ENCODE data around the gene TMTC2.
"Not testable (repeated sequence)": the region's sequence is repeated elsewhere in the genome, so short reads cannot be mapped to it uniquely, and the experiment has no call there.

The TMTC2 gene

GRCh38 chr12:83097643-83098342 lies 411.1 kb downstream of the TMTC2 start:
- Histone ChIP-seq H3K4me3 (ENCODE audit: insufficient read depth, low read depth, low read length, poor library complexity, severe bottlenecking) (no peak overlapping the region), H3K27ac (ENCODE audit: insufficient read depth, low read length, poor library complexity, severe bottlenecking) (no peak overlapping the region), H3K36me3 (ENCODE audit: control insufficient read depth, insufficient read depth, low read length) (no peaks in the 10 kb centered on the region), H3K27me3 (replicated peaks; ENCODE audit: control insufficient read depth, insufficient read depth, low read length, poor library complexity, severe bottlenecking) (no peaks in the 10 kb centered on the region), H3K4me1 (ENCODE audit: control insufficient read depth, insufficient read depth, low read length, poor library complexity, severe bottlenecking) (no peaks in the 10 kb centered on the region), H3K9me3 (ENCODE audit: control insufficient read depth, low read length) (no peaks in the 10 kb centered on the region)
- DNase-seq: no peak

GRCh38 chr12:83099436-83099835 lies 412.7 kb downstream of the TMTC2 start:
- H3K9me3 ChIP-seq (ENCODE audit: control insufficient read depth, low read length): no peaks in the 10 kb centered on the region
- no peaks in the 10 kb centered on the region for H3K36me3 ChIP-seq (ENCODE audit: control insufficient read depth, insufficient read depth, low read length)
- H3K4me3 ChIP-seq (ENCODE audit: insufficient read depth, low read depth, low read length, poor library complexity, severe bottlenecking): no peak overlapping the region
- no peak for DNase-seq
- no peaks in the 10 kb centered on the region for H3K4me1 ChIP-seq (ENCODE audit: control insufficient read depth, insufficient read depth, low read length, poor library complexity, severe bottlenecking)
- no peak overlapping the region for H3K27ac ChIP-seq (ENCODE audit: insufficient read depth, low read length, poor library complexity, severe bottlenecking)
- no peaks in the 10 kb centered on the region for H3K27me3 ChIP-seq (replicated peaks; ENCODE audit: control insufficient read depth, insufficient read depth, low read length, poor library complexity, severe bottlenecking)

GRCh38 chr12:83102499-83102898 lies 415.8 kb downstream of the TMTC2 start:
- DNase-seq: no peak
- no peaks in the 10 kb centered on the region for H3K36me3 ChIP-seq (ENCODE audit: control insufficient read depth, insufficient read depth, low read length)
- no peak overlapping the region for H3K27ac ChIP-seq (ENCODE audit: insufficient read depth, low read length, poor library complexity, severe bottlenecking)
- H3K27me3 ChIP-seq (replicated peaks; ENCODE audit: control insufficient read depth, insufficient read depth, low read length, poor library complexity, severe bottlenecking): no peaks in the 10 kb centered on the region
- no peaks in the 10 kb centered on the region for H3K9me3 ChIP-seq (ENCODE audit: control insufficient read depth, low read length)
- no peaks in the 10 kb centered on the region for H3K4me1 ChIP-seq (ENCODE audit: control insufficient read depth, insufficient read depth, low read length, poor library complexity, severe bottlenecking)
- H3K4me3 ChIP-seq (ENCODE audit: insufficient read depth, low read depth, low read length, poor library complexity, severe bottlenecking): no peak overlapping the region

- no peak overlapping the region for H3K27ac ChIP-seq (ENCODE audit: insufficient read depth, low read length, poor library complexity, severe bottlenecking)
- no peaks in the 10 kb centered on the region for H3K36me3 ChIP-seq (ENCODE audit: control insufficient read depth, insufficient read depth, low read length)
- no peaks in the 10 kb centered on the region for H3K4me1 ChIP-seq (ENCODE audit: control insufficient read depth, insufficient read depth, low read length, poor library complexity, severe bottlenecking)
- H3K9me3 ChIP-seq (ENCODE audit: control insufficient read depth, low read length): no peaks in the 10 kb centered on the region
- DNase-seq: no peak
- H3K4me3 ChIP-seq (ENCODE audit: insufficient read depth, low read depth, low read length, poor library complexity, severe bottlenecking): no peak overlapping the region
- H3K27me3 ChIP-seq (replicated peaks; ENCODE audit: control insufficient read depth, insufficient read depth, low read length, poor library complexity, severe bottlenecking): no peaks in the 10 kb centered on the region
Measured at GRCh38 chr12:83106873-83107272, 420.2 kb downstream of the TMTC2 start.

GRCh38 chr12:83110424-83110823 lies 423.7 kb downstream of the TMTC2 start:
- Histone ChIP-seq H3K4me1 (ENCODE audit: control insufficient read depth, insufficient read depth, low read length, poor library complexity, severe bottlenecking) (no peaks in the 10 kb centered on the region), H3K9me3 (ENCODE audit: control insufficient read depth, low read length) (no peaks in the 10 kb centered on the region), H3K36me3 (ENCODE audit: control insufficient read depth, insufficient read depth, low read length) (no peaks in the 10 kb centered on the region), H3K4me3 (ENCODE audit: insufficient read depth, low read depth, low read length, poor library complexity, severe bottlenecking) (no peak overlapping the region), H3K27me3 (replicated peaks; ENCODE audit: control insufficient read depth, insufficient read depth, low read length, poor library complexity, severe bottlenecking) (no peaks in the 10 kb centered on the region), H3K27ac (ENCODE audit: insufficient read depth, low read length, poor library complexity, severe bottlenecking) (no peak overlapping the region)
- no peak for DNase-seq

GRCh38 chr12:83113945-83114344 lies 427.2 kb downstream of the TMTC2 start:
- no peaks in the 10 kb centered on the region for H3K27me3 ChIP-seq (replicated peaks; ENCODE audit: control insufficient read depth, insufficient read depth, low read length, poor library complexity, severe bottlenecking)
- no peaks in the 10 kb centered on the region for H3K36me3 ChIP-seq (ENCODE audit: control insufficient read depth, insufficient read depth, low read length)
- H3K4me1 ChIP-seq (ENCODE audit: control insufficient read depth, insufficient read depth, low read length, poor library complexity, severe bottlenecking): no peaks in the 10 kb centered on the region
- no peak overlapping the region for H3K27ac ChIP-seq (ENCODE audit: insufficient read depth, low read length, poor library complexity, severe bottlenecking)
- no peaks in the 10 kb centered on the region for H3K9me3 ChIP-seq (ENCODE audit: control insufficient read depth, low read length)
- no peak for DNase-seq
- no peak overlapping the region for H3K4me3 ChIP-seq (ENCODE audit: insufficient read depth, low read depth, low read length, poor library complexity, severe bottlenecking)

- H3K9me3 ChIP-seq (ENCODE audit: control insufficient read depth, low read length): no peaks in the 10 kb centered on the region
- DNase-seq: no peak
- no peak overlapping the region for H3K4me3 ChIP-seq (ENCODE audit: insufficient read depth, low read depth, low read length, poor library complexity, severe bottlenecking)
- H3K4me1 ChIP-seq (ENCODE audit: control insufficient read depth, insufficient read depth, low read length, poor library complexity, severe bottlenecking): no peaks in the 10 kb centered on the region
- H3K27ac ChIP-seq (ENCODE audit: insufficient read depth, low read length, poor library complexity, severe bottlenecking): no peak overlapping the region
- H3K27me3 ChIP-seq (replicated peaks; ENCODE audit: control insufficient read depth, insufficient read depth, low read length, poor library complexity, severe bottlenecking): no peaks in the 10 kb centered on the region
- H3K36me3 ChIP-seq (ENCODE audit: control insufficient read depth, insufficient read depth, low read length): no peaks in the 10 kb centered on the region
Measured at GRCh38 chr12:83114966-83115365, 428.3 kb downstream of the TMTC2 start.

GRCh38 chr12:83117926-83118325 lies 431.2 kb downstream of the TMTC2 start:
- not testable (repeated sequence) for H3K4me1 ChIP-seq (ENCODE audit: control insufficient read depth, insufficient read depth, low read length, poor library complexity, severe bottlenecking); H3K36me3 ChIP-seq (ENCODE audit: control insufficient read depth, insufficient read depth, low read length); H3K4me3 ChIP-seq (ENCODE audit: insufficient read depth, low read depth, low read length, poor library complexity, severe bottlenecking); DNase-seq; H3K27ac ChIP-seq (ENCODE audit: insufficient read depth, low read length, poor library complexity, severe bottlenecking); H3K27me3 ChIP-seq (replicated peaks; ENCODE audit: control insufficient read depth, insufficient read depth, low read length, poor library complexity, severe bottlenecking); H3K9me3 ChIP-seq (ENCODE audit: control insufficient read depth, low read length)

- DNase-seq: no peak
- Histone ChIP-seq H3K4me1 (ENCODE audit: control insufficient read depth, insufficient read depth, low read length, poor library complexity, severe bottlenecking) (no peaks in the 10 kb centered on the region), H3K27ac (ENCODE audit: insufficient read depth, low read length, poor library complexity, severe bottlenecking) (no peak overlapping the region), H3K27me3 (replicated peaks; ENCODE audit: control insufficient read depth, insufficient read depth, low read length, poor library complexity, severe bottlenecking) (no peaks in the 10 kb centered on the region), H3K9me3 (ENCODE audit: control insufficient read depth, low read length) (no peaks in the 10 kb centered on the region), H3K4me3 (ENCODE audit: insufficient read depth, low read depth, low read length, poor library complexity, severe bottlenecking) (no peak overlapping the region), H3K36me3 (ENCODE audit: control insufficient read depth, insufficient read depth, low read length) (no peaks in the 10 kb centered on the region)
Measured at GRCh38 chr12:83121897-83122622, 435.4 kb downstream of the TMTC2 start.

- Histone ChIP-seq H3K27ac (ENCODE audit: insufficient read depth, low read length, poor library complexity, severe bottlenecking) (no peak overlapping the region), H3K27me3 (replicated peaks; ENCODE audit: control insufficient read depth, insufficient read depth, low read length, poor library complexity, severe bottlenecking) (no peaks in the 10 kb centered on the region), H3K9me3 (ENCODE audit: control insufficient read depth, low read length) (no peaks in the 10 kb centered on the region), H3K4me1 (ENCODE audit: control insufficient read depth, insufficient read depth, low read length, poor library complexity, severe bottlenecking) (no peaks in the 10 kb centered on the region), H3K4me3 (ENCODE audit: insufficient read depth, low read depth, low read length, poor library complexity, severe bottlenecking) (no peak overlapping the region), H3K36me3 (ENCODE audit: control insufficient read depth, insufficient read depth, low read length) (no peaks in the 10 kb centered on the region)
- DNase-seq: no peak
Measured at GRCh38 chr12:83122623-83122934, 435.9 kb downstream of the TMTC2 start.
